Neuronal stem cell (in vitro differentiated cells): ENCODE results near the gene REC114.

ENCODE experiments used
- DNase-seq: peaks from one replicate; pipeline ENCODE4 v3.0.0-alpha.2; 2013; ENCODE audit warnings: low spot score
- H2AFZ ChIP-seq: one replicate; pipeline ENCODE4 v1.6.1; 2013; ENCODE audit warnings: mild to moderate bottlenecking, low read length, inconsistent platforms
- H2AK5ac ChIP-seq: 2 replicates; pipeline ENCODE4 v1.6.1; 2013; ENCODE audit warnings: low read depth, mild to moderate bottlenecking, inconsistent platforms, low read length, moderate library complexity, mixed read lengths
- H2BK120ac ChIP-seq: 2 replicates; pipeline ENCODE4 v1.6.1; 2013; ENCODE audit warnings: low read depth, mild to moderate bottlenecking, inconsistent platforms, low read length, moderate library complexity, mixed read lengths
- H2BK12ac ChIP-seq: one replicate; pipeline ENCODE4 v1.6.1; 2013; ENCODE audit warnings: low read length, inconsistent platforms
- H2BK15ac ChIP-seq: 2 replicates; pipeline ENCODE4 v1.6.1; 2013; ENCODE audit warnings: mild to moderate bottlenecking, low read length, inconsistent platforms, mixed read lengths
- H2BK5ac ChIP-seq: one replicate; pipeline ENCODE4 v1.6.1; 2013; ENCODE audit warnings: inconsistent platforms, mild to moderate bottlenecking, low read length, moderate library complexity
- H3K14ac ChIP-seq: one replicate; pipeline ENCODE4 v1.6.1; 2013; ENCODE audit warnings: low read length, inconsistent platforms
- H3K18ac ChIP-seq: 2 replicates; pipeline ENCODE4 v1.6.1; 2013; ENCODE audit warnings: low read length, inconsistent platforms
- H3K23ac ChIP-seq: 2 replicates; pipeline ENCODE4 v1.6.1; 2013; ENCODE audit warnings: low read depth, mild to moderate bottlenecking, mixed read lengths, low read length, inconsistent platforms; ENCODE audit not compliant: poor library complexity
- H3K27ac ChIP-seq: replicated peaks from 3 replicates; pipeline ENCODE4 v1.5.1; 2013; ENCODE audit warnings: low read length, inconsistent platforms
- H3K27me3 ChIP-seq, 3 experiments: 2 replicates each; pipeline ENCODE4 v1.6.1; 2013; ENCODE audit warnings: low read length in 3 of 3, mild to moderate bottlenecking in 2 of 3, inconsistent platforms in 1 of 3, low read depth in 1 of 3, mixed read lengths in 1 of 3, moderate library complexity in 1 of 3; ENCODE audit not compliant: control insufficient read depth in 3 of 3, insufficient read depth in 3 of 3
- H3K36me3 ChIP-seq, 2 donors: replicated peaks in 1 of 2; 2 replicates each; pipeline ENCODE4 v1.6.1; 2013; ENCODE audit warnings: low read length in 2 of 2; ENCODE audit not compliant: control insufficient read depth in 2 of 2, insufficient read depth in 2 of 2
- H3K4ac ChIP-seq: 2 replicates; pipeline ENCODE4 v1.6.1; 2013; ENCODE audit warnings: inconsistent platforms, mild to moderate bottlenecking, low read length, moderate library complexity
- H3K4me1 ChIP-seq, 2 donors: 1 replicate in 1 of 2; 2 replicates in 1 of 2; pipeline ENCODE4 v1.6.1; 2013; ENCODE audit warnings: low read length in 2 of 2, low read depth in 1 of 2; ENCODE audit not compliant: control insufficient read depth in 2 of 2, insufficient read depth in 1 of 2
- H3K4me2 ChIP-seq: one replicate; pipeline ENCODE4 v1.6.1; 2013; ENCODE audit warnings: mild to moderate bottlenecking, low read length, inconsistent platforms; ENCODE audit not compliant: insufficient read depth, poor library complexity, severe bottlenecking
- H3K4me3 ChIP-seq, 2 donors: 2 replicates each; pipeline ENCODE4 v1.5.1; 2013; ENCODE audit warnings: low read length in 2 of 2, mild to moderate bottlenecking in 2 of 2, inconsistent platforms in 1 of 2, moderate library complexity in 1 of 2
- H3K79me1 ChIP-seq: one replicate; pipeline ENCODE4 v1.6.1; 2013; ENCODE audit warnings: low read depth, mild to moderate bottlenecking, inconsistent platforms, low read length, moderate library complexity
- H3K9ac ChIP-seq: one replicate; pipeline ENCODE4 v1.6.1; 2013; ENCODE audit warnings: mild to moderate bottlenecking, low read depth, low read length, inconsistent platforms; ENCODE audit not compliant: poor library complexity
- H3K9me3 ChIP-seq, 2 donors: replicated peaks in 1 of 2; 2 replicates each; pipeline versions ENCODE3 to v1.6.1; 2013; ENCODE audit warnings: low read length in 2 of 2, mild to moderate bottlenecking in 2 of 2, inconsistent platforms in 1 of 2, low read depth in 1 of 2, mixed read lengths in 1 of 2, moderate library complexity in 1 of 2; ENCODE audit not compliant: control insufficient read depth in 2 of 2, insufficient read depth in 1 of 2
- H4K8ac ChIP-seq: one replicate; pipeline ENCODE4 v1.6.1; 2013; ENCODE audit warnings: low read depth, mild to moderate bottlenecking, inconsistent platforms, low read length, moderate library complexity
- H4K91ac ChIP-seq: one replicate; pipeline ENCODE4 v1.6.1; 2013; ENCODE audit warnings: low read length, low read depth, mild to moderate bottlenecking, inconsistent platforms; ENCODE audit not compliant: poor library complexity
- whole genome bisulfite sequencing, 2 donors: extraction: QIAGEN DNeasy Blood & Tissue Kit; methylation state at CpG; one replicate each; pipeline ENCODE4 v1.1.7; 2013; ENCODE audit warnings: missing lambda C conversion rate in 2 of 2, mixed read lengths in 1 of 2; ENCODE audit not compliant: insufficient read length in 2 of 2, insufficient replicate concordance in 1 of 2; ENCODE audit errors: extremely low coverage in 2 of 2; 5-methylcytosine and 5-hydroxymethylcytosine counted together

Gene REC114

GRCh38 chr15:73522011-73522410, 79.0 kb downstream of the REC114 start:
- Histone ChIP-seq H3K4me2 (no peak overlapping the region), H2BK15ac (no peak overlapping the region), H3K79me1 (no peaks in the 10 kb centered on the region)

GRCh38 chr15:73524919-73525318, 82.0 kb downstream of the REC114 start:
- Histone ChIP-seq H3K9me3 (no peaks in the 10 kb centered on the region), H2AK5ac (no peak overlapping the region)

More at GRCh38 chr15:73522011-73522410, 79.0 kb downstream of the REC114 start:
- peaks cover 0 to 37% (median 0%) of the 10 kb centered on the region in 3 experiments for H3K27me3 ChIP-seq
- H4K8ac ChIP-seq, result no peak overlapping the region
- H3K18ac ChIP-seq, result no peak overlapping the region
- peaks cover 0 to 5% of the 10 kb centered on the region in 2 donors for H3K4me1 ChIP-seq
- H3K9me3 ChIP-seq, result no peaks in the 10 kb centered on the region
- no peak overlapping the region for H2BK120ac ChIP-seq
- H3K14ac ChIP-seq, result no peak overlapping the region
- H3K4ac ChIP-seq, result no peak overlapping the region
- no peak overlapping the region for H3K27ac ChIP-seq
- H3K23ac ChIP-seq, result no peak overlapping the region
- H4K91ac ChIP-seq, result no peak overlapping the region
- DNase-seq, result no peak
- H2BK5ac ChIP-seq, result no peak overlapping the region
- no peak overlapping the region for H3K9ac ChIP-seq
- H3K36me3 ChIP-seq, result no peaks in the 10 kb centered on the region
- no peak overlapping the region for H2AK5ac ChIP-seq
- H2BK12ac ChIP-seq, result no peak overlapping the region
- H2AFZ ChIP-seq, result no peak overlapping the region
- no peak overlapping the region for H3K4me3 ChIP-seq
- no CpG with 5 or more reads among the region's 1 CpG for WGBS, 2 donors

GRCh38 chr15:73527598-73527997, 84.6 kb downstream of the REC114 start:
- H2BK12ac ChIP-seq, result no peak overlapping the region
- no peaks in the 10 kb centered on the region for H3K4me1 ChIP-seq
- no peak overlapping the region for H3K4ac ChIP-seq
- H3K27me3 ChIP-seq, result peaks cover 0 to 13% (median 0%) of the 10 kb centered on the region in 3 experiments
- no peak overlapping the region for H2AK5ac ChIP-seq
- no peak overlapping the region for H2BK120ac ChIP-seq
- no peak overlapping the region for H3K4me2 ChIP-seq
- H2BK5ac ChIP-seq, result no peak overlapping the region
- DNase-seq, result no peak
- H3K14ac ChIP-seq, result no peak overlapping the region
- H4K8ac ChIP-seq, result no peak overlapping the region
- no peak overlapping the region for H3K23ac ChIP-seq
- H4K91ac ChIP-seq, result no peak overlapping the region
- no peak overlapping the region for H3K18ac ChIP-seq
- no CpG with 5 or more reads among the region's 2 CpGs for WGBS, 2 donors
- H3K4me3 ChIP-seq, result no peak overlapping the region
- H3K27ac ChIP-seq, result no peak overlapping the region
- no peak overlapping the region for H3K9ac ChIP-seq
- H2BK15ac ChIP-seq, result no peak overlapping the region
- no peak overlapping the region for H2AFZ ChIP-seq
- no peaks in the 10 kb centered on the region for H3K36me3 ChIP-seq
- no peaks in the 10 kb centered on the region for H3K79me1 ChIP-seq
- H3K9me3 ChIP-seq, result no peaks in the 10 kb centered on the region

More at GRCh38 chr15:73524919-73525318, 82.0 kb downstream of the REC114 start:
- Histone ChIP-seq H3K36me3 (no peaks in the 10 kb centered on the region), H3K79me1 (no peaks in the 10 kb centered on the region), H3K18ac (no peak overlapping the region), H4K91ac (no peak overlapping the region), H2BK15ac (no peak overlapping the region), H3K4me3 (no peak overlapping the region), H2BK120ac (no peak overlapping the region), H2AFZ (no peak overlapping the region), H3K4ac (no peak overlapping the region), H3K27ac (no peak overlapping the region), H3K27me3 (peaks cover 0 to 20% (median 0%) of the 10 kb centered on the region in 3 experiments), H3K23ac (no peak overlapping the region), H3K14ac (no peak overlapping the region), H2BK5ac (no peak overlapping the region), H4K8ac (no peak overlapping the region), H3K4me1 (no peaks in the 10 kb centered on the region), H3K9ac (no peak overlapping the region), H2BK12ac (no peak overlapping the region), H3K4me2 (no peak overlapping the region)
- no CpG with 5 or more reads among the region's 1 CpG for WGBS, 2 donors
- no peak for DNase-seq

GRCh38 chr15:73530649-73531048, 87.7 kb downstream of the REC114 start:
- H3K9me3 ChIP-seq, result no peaks in the 10 kb centered on the region
- no peak overlapping the region for H2AK5ac ChIP-seq
- no peak overlapping the region for H3K14ac ChIP-seq
- H2BK15ac ChIP-seq, result no peak overlapping the region
- no peak overlapping the region for H2AFZ ChIP-seq
- no peak overlapping the region for H3K4me2 ChIP-seq
- no peak overlapping the region for H3K4ac ChIP-seq
- no peak overlapping the region for H4K8ac ChIP-seq
- H3K4me1 ChIP-seq, result no peaks in the 10 kb centered on the region
- H2BK5ac ChIP-seq, result no peak overlapping the region
- no peaks in the 10 kb centered on the region for H3K36me3 ChIP-seq
- H3K18ac ChIP-seq, result no peak overlapping the region
- no peak overlapping the region for H3K4me3 ChIP-seq
- WGBS, 2 donors, result no CpG with 5 or more reads among the region's 3 CpGs
- no peak overlapping the region for H2BK12ac ChIP-seq
- no peaks in the 10 kb centered on the region for H3K79me1 ChIP-seq
- H2BK120ac ChIP-seq, result no peak overlapping the region
- no peak overlapping the region for H4K91ac ChIP-seq
- no peak overlapping the region for H3K23ac ChIP-seq
- DNase-seq, result no peak
- H3K9ac ChIP-seq, result no peak overlapping the region
- peaks cover 0 to 13% (median 0%) of the 10 kb centered on the region in 3 experiments for H3K27me3 ChIP-seq
- H3K27ac ChIP-seq, result no peak overlapping the region
